ENCODE data around the gene ST3GAL3.

Gene ST3GAL3

GRCh38 chr1:43881415-43881814 is 174.1 kb downstream of the ST3GAL3 start:
- H3K27ac ChIP-seq: no peak overlapping the region
- no peak for TF ChIP-seq ZFX (IDR thresholded peaks at IDR 0.05)
- TF ChIP-seq CTCF (conservative IDR thresholded peaks at IDR 0.05): no peak

GRCh38 chr1:43882763-43883162 is 175.4 kb downstream of the ST3GAL3 start:
- no peak overlapping the region for H3K27ac ChIP-seq
- TF ChIP-seq ZFX (IDR thresholded peaks at IDR 0.05): no peak
- no peak for TF ChIP-seq CTCF (conservative IDR thresholded peaks at IDR 0.05)

GRCh38 chr1:43883321-43883720 is 176.0 kb downstream of the ST3GAL3 start:
- TF ChIP-seq ZFX (IDR thresholded peaks at IDR 0.05) (no peak), CTCF (conservative IDR thresholded peaks at IDR 0.05) (no peak)

GRCh38 chr1:43885279-43885801 is 178.0 kb downstream of the ST3GAL3 start:
- H3K27ac ChIP-seq: no peak overlapping the region
- TF ChIP-seq ZFX (IDR thresholded peaks at IDR 0.05) (no peak), CTCF (conservative IDR thresholded peaks at IDR 0.05) (no peak)

More at GRCh38 chr1:43883321-43883720, 176.0 kb downstream of the ST3GAL3 start:
- H3K27ac ChIP-seq: no peak overlapping the region

- H3K27ac ChIP-seq: no peak overlapping the region
- TF ChIP-seq ZFX (IDR thresholded peaks at IDR 0.05) (no peak), CTCF (conservative IDR thresholded peaks at IDR 0.05) (no peak)
Observed at GRCh38 chr1:43887748-43888147, 180.4 kb downstream of the ST3GAL3 start.

DNA sequence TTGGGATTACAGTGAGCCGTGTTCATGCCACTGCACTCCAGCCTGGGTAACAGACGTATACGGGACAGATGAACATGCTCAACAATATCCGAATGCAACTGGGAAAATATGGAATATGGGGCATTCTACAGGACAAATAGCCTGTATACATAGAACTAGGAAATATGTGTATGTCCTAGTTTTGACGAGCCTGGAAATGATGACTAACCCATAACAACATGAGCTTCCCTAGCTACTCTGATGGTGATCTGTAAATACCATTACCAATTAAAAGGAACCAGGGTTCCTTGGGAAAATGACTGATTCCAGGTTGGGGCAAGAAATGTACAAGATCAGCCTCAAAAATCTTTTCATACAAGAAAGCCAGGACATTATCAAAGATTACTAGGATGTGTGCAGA is 183.5 kb downstream of the ST3GAL3 start:
- TF ChIP-seq ZFX (IDR thresholded peaks at IDR 0.05) (no peak), CTCF (conservative IDR thresholded peaks at IDR 0.05) (no peak)
- no peak overlapping the region for H3K27ac ChIP-seq

DNA sequence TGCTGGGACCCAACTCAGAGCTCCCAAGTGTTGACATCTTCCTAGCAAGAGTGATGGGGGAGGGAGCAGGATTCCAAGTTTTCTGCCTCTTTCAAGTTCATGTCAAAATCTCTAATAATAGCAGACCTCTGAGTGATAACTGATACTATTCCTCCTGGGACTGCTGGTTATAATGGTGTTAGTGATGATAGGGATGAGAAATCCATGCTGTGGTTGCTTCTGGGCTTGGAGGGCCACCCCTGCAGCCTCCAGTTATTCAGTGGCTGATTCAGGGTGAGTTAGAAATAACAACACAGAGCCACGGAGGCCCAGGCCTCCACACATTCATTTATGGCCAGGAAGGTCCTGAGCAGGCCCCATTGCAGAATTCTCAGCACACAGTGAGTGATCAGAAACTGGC is 185.7 kb downstream of the ST3GAL3 start:
- H3K27ac ChIP-seq: no peak overlapping the region
- TF ChIP-seq CTCF (conservative IDR thresholded peaks at IDR 0.05) (no peak), ZFX (IDR thresholded peaks at IDR 0.05) (no peak)

Measured in C4-2B (cell line).